Adrenal gland (tissue), 5 donors: ENCODE data around the gene FGFR3.

Experiments used
- CTCF ChIP-seq, 6 experiments: fragments of 450-650 bp in 4 of 6; fragments of 200-600 bp in 2 of 6; sonication (generic) in 1 of 6; IDR thresholded peaks; 1 replicate in 5 of 6; 2 replicates in 1 of 6; pipeline versions ENCODE4 v1.5.1 to v1.8.0; 2016 to 2021; ENCODE audit warnings: antibody characterized with exemption in 6 of 6, mild to moderate bottlenecking in 2 of 6, moderate library complexity in 1 of 6
- POLR2A ChIP-seq, 2 donors: fragments of 450-650 bp; IDR thresholded peaks; one replicate each; pipeline ENCODE4 v1.6.1; 2017; ENCODE audit warnings: antibody characterized with exemption in 2 of 2, mild to moderate bottlenecking in 2 of 2, moderate library complexity in 1 of 2
- donor health status: DM: no; HTN: no; CAD: no.

DNA sequence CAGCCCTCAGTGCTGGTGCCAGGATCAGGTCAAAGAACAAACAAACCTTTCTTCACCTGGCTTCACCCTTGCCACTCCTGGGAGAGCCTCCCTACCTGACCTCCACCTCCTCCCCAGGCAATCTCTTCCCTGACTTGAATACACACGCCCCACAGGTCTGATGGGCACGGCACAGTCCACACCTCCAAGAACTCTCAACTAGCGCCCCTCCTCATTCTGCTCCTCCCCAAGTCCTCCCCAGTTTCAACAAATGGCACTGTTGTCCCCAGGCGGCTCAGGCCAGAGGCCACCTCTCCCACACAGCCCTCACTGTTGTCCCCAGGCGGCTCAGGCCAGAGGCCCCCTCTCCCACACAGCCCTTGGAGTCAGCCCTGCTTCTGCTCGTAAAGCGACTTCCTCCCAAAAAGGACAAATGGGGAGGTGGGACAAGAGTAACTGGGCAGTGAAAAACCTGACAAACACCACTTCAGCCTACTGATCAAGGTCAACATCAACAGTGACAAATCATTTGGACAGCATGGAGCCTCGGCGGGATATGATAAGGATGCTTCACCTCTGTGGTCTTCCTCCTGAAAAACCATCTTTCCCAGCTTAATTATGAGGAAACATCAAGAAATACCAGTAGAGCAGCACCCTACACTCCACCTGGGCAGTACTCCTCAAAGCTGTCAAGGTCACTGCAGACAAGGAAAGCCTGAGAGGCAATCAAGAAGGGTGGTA, 60.0 kb downstream of the FGFR3 start:
- TF ChIP-seq POLR2A (IDR thresholded peaks at IDR 0.05) (no peak), CTCF (IDR thresholded peaks at IDR 0.05) (no peak)
